H1 (cell line): Measurements from ENCODE around the gene LIFR. TPM values are rescaled to one million over a fixed set of nuclear protein-coding genes. Genes with fewer than 3 reads are reported as not detected.

Source experiments
- CBX5 ChIP-seq: fragments of 300-800, 300-1000 bp; sonication (generic); IDR thresholded peaks from 2 replicates; pipeline ENCODE4 v1.7.1; 2016; ENCODE audit warnings: antibody characterized with exemption, low read length, low read depth
- CHD7 ChIP-seq: fragments of 300-600 bp; sonication (generic); IDR thresholded peaks from 2 replicates; pipeline ENCODE4 v1.7.1; 2012; ENCODE audit warnings: low read length, moderate library complexity, mild to moderate bottlenecking, inconsistent platforms; ENCODE audit not compliant: insufficient replicate concordance
- CTCF ChIP-seq, 3 experiments: IDR thresholded peaks; 1 replicate in 2 of 3; 2 replicates in 1 of 3; pipeline versions ENCODE4 v1.5.1 to v1.6.1; 2011; ENCODE audit warnings: low read length in 3 of 3, mild to moderate bottlenecking in 3 of 3, inconsistent platforms in 2 of 3, low read depth in 1 of 3, moderate library complexity in 1 of 3; ENCODE audit not compliant: insufficient read depth in 1 of 3; ENCODE audit errors: control extremely low read depth in 1 of 3
- EZH2 ChIP-seq: fragments of 200-600 bp; sonication (generic); IDR thresholded peaks from 2 replicates; pipeline ENCODE4 v1.7.1; 2012; ENCODE audit warnings: low read depth, mild to moderate bottlenecking, moderate library complexity, low read length, inconsistent platforms; ENCODE audit not compliant: severe bottlenecking
- NRF1 ChIP-seq: IDR thresholded peaks from 2 replicates; pipeline ENCODE4 v1.6.1; 2011; ENCODE audit warnings: mild to moderate bottlenecking, low read depth, low read length, improper control_type of control experiment
- SP2 ChIP-seq: IDR thresholded peaks from 2 replicates; pipeline ENCODE4 v1.6.1; 2012; ENCODE audit warnings: mild to moderate bottlenecking, low read length, inconsistent platforms
- SUZ12 ChIP-seq: fragments of 200-600 bp; sonication (generic); IDR thresholded peaks from 2 replicates; pipeline ENCODE4 v1.6.1; 2012; ENCODE audit warnings: mild to moderate bottlenecking, inconsistent platforms, low read length, moderate library complexity, mixed read lengths
- polyA plus RNA-seq, 7 experiments: library from polyadenylated mRNA; depleted of rRNA in 3 of 7; stranded (reverse) in 5 of 7; unstranded in 2 of 7; fragments of >200 nt in 5 of 7; fragments of 200-250 nt in 2 of 7; gene quantifications; 1 replicate in 5 of 7; 2 replicates in 1 of 7; 4 replicates in 1 of 7; pipeline versions ENCODE4 v1.2.1 to v1.2.3, GENCODE V29; 2011 to 2013; ENCODE audit warnings: missing spikeins in 2 of 7, mixed read lengths in 2 of 7
- total RNA-seq: library from RNA; stranded (reverse); fragmentation: NEBNext Ultra II Directional; extraction: Animal tissue kit (Norgen Biotek cat#: 25700); gene quantifications from 2 replicates; pipeline ENCODE4 v1.2.1, GENCODE V29; 2021

LIFR gene
- total and polyA plus RNA-seq, 2 of the 8 experiments (the other 6 are each of a cell fraction or from before 2014, with no cell fraction given) = 2.0 to 18.9 TPM

DNA sequence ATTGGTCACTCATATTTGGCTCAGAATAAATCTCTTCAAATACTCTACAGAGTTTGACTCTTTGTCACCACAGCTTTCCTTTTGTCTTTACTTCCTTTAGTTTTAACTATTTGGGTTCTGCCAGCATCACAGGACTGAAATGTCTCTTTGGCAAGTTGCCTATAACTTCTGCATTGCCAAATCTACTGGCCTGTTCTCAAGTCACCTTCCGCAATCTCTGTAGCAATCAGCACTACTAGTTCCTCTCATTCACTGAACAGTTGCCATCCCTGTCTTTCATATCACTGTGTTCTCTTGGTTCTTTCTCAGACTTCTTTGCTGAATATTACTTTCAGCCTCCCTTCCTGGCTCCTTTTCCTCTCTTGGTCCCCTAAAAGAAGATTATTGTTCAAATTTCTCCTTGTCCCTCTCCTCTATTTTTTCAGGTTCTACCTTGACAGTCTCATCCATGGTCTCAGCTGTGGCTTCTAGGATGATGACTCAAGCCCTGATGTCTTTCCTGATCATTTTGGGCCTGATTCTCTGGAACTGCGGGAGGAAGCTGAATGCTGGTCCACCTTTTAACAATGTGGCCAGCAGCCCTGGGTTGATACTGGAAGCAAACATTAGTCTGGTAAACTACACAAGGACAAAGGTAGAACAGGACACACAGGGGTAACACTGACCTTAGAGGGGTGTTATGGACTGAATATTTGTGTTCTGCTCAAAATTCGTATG lies 44.0 kb upstream of the LIFR start (continued):
- TF ChIP-seq CHD7 (no peak), NRF1 (no peak), SUZ12 (no peak), SP2 (no peak), CTCF (IDR thresholded peaks at IDR 0.05; ENCODE audit: control extremely low read depth in 1 of 3, insufficient read depth in 1 of 3, low read depth in 1 of 3, low read length in 3 of 3) (no peak), CBX5 (no peak), EZH2 (no peak)
